ENCODE data around the gene PDE1A.
"Not testable (repeated sequence)": the region's sequence is repeated elsewhere in the genome, so short reads cannot be mapped to it uniquely, and the experiment has no call there.

Gene PDE1A

GRCh38 chr2:182358601-182359000 lies 68.2 kb downstream of the PDE1A start:
- DNase-seq (ENCODE audit: low read depth), result no peak

DNA sequence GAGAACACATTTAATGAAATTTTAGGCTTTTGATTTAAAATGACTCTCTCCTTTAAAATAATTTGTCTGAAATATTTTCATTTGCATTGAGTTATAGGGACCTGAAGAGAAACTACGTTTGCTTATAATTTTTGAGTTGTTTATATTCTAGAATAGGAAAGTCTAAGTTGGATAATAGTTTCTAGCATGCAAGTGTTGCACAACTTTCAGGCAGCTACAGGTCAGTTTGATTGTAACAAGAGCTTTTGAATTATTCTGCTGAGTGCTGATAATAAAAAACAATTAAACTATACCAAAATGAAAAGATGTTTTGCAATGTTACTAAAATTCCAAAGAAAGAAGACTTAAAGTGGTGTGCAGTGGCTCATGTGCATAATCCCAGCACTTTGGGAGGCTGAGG lies 71.0 kb downstream of the PDE1A start:
- no peak for DNase-seq (ENCODE audit: low read depth)

DNA sequence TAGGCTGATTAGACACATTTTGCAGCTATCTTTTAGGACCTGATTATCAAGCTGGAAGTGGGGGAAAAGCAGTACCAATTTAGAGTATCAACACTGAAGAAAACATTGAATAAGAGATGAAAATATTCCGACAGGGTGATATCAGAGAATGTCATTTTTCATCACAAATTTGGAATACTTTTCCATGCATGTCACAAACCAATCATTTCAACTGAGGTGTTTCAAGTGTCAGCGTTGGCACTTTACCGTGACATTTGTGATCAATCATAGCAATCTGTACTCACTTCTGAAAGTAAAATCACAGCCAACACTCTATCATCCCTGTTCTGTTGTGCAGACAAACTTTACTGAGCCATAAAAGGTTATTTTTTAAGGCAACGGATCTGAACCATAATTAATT lies 75.4 kb downstream of the PDE1A start:
- DNase-seq (ENCODE audit: low read depth), result no peak

DNA sequence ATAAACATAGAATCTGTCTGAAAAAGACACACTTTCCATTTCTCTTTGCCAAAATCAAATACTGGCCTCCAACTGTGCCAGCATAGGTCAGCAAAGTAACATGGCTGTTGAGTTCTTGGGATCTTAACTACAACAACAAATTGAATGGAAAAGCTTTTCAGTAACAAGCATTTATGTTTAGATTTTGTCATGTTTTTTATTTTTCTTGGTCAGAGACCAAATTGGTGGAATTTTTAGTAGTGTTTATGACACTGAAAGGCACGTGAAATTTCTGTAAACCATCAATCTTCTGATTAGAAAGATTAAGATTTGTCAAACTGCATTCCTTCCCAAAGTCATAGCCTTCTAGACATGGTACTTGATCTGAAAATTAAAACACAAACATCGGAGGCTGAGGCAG lies 77.6 kb downstream of the PDE1A start:
- DNase-seq (ENCODE audit: low read depth), result no peak

DNA sequence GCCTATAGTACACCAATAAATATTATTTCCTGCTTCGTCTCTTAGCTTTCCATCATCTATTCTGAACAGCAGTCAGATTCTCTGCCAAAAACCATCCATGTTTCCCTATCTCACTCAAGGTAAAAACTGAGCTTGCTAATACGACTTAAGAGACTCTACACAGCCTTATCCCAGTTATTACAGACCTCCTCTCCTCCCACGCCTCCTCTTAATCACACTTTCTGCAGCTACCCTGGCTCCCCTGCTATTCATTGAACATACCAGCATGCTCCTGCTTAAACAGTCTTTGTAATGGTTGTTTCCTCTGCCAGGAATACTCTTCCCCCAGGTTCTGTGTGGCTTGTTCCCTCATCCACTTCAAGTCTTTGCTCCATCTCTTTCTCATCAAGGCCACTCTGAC lies 81.5 kb downstream of the PDE1A start:
- no peak for DNase-seq (ENCODE audit: low read depth)

GRCh38 chr2:182330451-182331305 lies 96.2 kb downstream of the PDE1A start:
- DNase-seq (ENCODE audit: low read depth), result no peak

DNA sequence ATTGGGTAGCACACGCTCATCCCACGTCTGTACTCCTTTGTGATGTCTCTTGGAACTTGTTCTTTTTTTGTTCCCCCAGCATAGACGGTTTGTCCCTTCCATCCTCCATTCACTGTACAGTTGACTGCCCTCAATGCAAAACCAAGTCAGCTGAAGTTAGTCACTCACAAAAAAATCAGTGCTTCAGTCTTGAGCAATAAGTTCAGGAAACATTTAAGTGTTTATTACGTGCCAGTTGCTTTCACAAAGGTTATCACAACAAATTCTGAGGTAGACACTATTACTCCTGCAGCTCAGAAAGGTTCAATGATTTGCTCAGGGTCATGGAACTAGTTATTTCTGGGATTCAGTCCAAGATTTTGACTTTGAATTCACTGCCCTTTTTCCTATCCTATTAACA lies 102.2 kb downstream of the PDE1A start:
- DNase-seq (ENCODE audit: low read depth), result no peak

GRCh38 chr2:182321096-182321495 lies 105.7 kb downstream of the PDE1A start:
- DNase-seq (ENCODE audit: low read depth), result no peak

- DNase-seq (ENCODE audit: low read depth), result no peak
These were observed 107.0 kb downstream of the PDE1A start for GRCh38 chr2:182319556-182320505.

DNA sequence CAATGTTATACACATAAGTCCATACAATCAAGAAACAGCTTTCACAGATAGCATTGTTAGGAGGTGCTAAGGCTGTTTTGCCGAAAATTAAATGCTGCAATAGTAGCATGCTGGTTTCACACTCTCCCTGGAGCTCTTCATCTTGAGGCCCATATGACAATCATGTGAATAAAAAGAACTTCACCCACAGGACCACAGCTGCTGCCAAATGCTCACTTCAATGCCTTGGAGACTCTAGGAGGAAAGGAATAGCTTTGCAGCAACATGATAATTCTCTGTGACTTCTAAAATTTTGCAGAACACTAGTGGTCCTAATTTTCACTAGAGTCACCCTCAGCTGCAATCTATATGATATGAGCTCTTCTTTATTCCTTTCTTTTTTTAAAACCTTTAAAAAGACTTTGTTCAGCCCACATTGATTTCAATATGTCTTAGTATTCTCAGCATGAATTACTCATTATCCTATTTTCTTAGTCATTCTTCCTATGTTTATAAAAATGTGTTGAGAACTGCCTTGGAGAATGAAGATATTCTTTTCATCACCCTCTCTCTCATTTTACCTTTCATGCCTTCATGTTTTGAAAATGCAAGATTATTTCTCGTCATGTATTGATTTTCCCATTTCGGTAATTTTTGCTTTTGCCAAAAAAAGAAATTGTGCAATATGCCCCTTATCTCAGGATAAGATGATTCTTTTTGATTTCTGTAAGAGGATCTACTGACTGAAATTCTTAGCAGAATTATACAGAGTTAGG lies 108.2 kb downstream of the PDE1A start:
- no peak for DNase-seq (ENCODE audit: low read depth)

DNA sequence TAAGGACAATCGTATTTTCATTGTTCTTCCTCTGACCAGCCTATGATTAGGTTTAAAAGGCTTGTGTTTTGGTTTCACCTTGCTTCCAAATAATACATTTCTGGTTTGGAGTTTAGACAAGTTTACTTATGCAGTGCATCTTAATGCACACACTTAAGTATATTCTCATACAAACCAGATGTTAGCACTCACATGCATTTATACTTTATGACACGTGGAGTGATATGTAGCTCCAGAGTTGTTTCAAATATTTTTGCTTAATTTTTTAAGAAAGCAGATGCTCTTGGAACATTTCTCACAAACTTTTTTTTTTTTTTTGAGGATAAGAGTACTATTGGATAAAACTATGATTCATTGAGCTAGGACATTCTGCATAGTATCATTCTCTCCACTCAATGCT lies 109.9 kb downstream of the PDE1A start:
- no peak for DNase-seq (ENCODE audit: low read depth)

DNA sequence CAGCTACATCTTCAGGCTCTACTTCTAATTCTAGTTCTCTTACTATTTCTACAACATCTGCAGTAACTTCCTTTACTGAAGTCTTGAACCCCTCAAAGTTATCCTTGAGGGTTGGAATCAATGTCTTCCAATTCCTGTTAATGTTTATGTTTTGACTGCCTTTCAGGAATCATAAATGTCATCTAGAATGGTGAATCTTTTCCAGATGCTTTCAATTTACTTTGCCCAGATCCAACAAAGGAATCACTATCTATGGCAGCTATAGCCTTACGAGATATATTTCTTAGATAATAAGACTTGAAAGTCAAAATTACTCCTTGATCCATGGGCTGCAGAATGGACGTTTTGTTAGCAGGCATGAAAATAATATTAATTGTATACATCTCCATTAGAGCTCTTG lies 123.9 kb downstream of the PDE1A start:
- DNase-seq (ENCODE audit: low read depth), result no peak

GRCh38 chr2:182302174-182302573 lies 124.7 kb downstream of the PDE1A start:
- DNase-seq (ENCODE audit: low read depth), result no peak

DNA sequence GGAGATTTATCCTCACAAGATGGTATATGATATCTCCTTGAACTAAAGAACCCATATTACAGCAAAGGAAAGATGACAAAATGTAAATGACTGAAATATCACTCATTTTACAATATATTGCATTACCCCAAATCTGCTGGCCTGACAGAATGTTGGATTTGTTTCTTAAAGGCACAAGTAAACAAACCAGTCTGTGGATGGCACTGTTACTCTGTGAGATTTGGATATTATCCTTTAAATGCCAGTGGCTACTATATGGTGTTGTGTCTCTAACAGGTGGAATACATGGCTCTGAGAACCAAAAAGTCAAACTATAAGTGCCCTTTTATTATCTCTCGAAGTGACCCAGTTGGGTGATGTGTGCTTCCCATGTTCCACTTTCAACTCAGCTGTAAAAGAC lies 125.7 kb downstream of the PDE1A start:
- no peak for DNase-seq (ENCODE audit: low read depth)

GRCh38 chr2:182300608-182301007 lies 126.2 kb downstream of the PDE1A start:
- no peak for DNase-seq (ENCODE audit: low read depth)

- DNase-seq (ENCODE audit: low read depth), result no peak
These were observed 127.2 kb downstream of the PDE1A start for GRCh38 chr2:182299632-182300031.

DNA sequence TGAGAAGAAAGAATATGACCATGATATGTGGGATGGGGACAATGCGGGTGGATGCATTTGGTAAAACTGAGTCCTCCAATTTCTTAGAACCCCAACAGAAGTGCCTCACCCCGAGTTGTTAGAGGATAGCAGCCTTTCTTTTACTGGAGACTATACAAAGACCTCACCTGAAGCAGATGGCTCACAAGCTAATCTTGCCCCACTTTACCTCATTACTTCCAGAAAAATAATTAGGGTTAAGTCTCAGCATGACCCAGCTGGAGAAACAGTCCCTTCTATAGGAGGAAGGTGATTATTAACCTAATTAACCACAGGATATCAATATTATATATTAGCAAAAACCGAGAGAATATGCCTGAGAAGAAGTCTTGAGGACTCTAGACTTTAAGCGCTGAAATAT lies 128.4 kb downstream of the PDE1A start:
- DNase-seq (ENCODE audit: low read depth), result no peak

DNA sequence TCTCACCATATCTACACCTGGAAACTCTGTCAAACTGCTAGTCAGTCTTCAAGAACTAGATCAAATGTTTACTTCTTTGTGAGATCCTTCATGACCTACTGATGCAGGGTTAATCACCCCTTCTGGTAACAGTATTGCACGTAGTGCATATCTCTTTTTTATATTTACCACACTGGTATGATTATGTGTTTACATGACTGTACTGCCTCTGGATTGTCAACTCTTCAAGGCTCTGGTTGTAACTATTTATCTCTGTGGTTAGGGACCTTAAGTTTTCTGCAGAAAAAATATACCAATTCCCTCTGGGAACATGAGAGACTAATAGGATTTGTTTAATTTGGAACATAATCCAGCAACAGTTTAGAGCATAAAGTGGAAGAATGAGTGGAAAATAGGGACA lies 135.5 kb downstream of the PDE1A start:
- DNase-seq (ENCODE audit: low read depth), result no peak

DNA sequence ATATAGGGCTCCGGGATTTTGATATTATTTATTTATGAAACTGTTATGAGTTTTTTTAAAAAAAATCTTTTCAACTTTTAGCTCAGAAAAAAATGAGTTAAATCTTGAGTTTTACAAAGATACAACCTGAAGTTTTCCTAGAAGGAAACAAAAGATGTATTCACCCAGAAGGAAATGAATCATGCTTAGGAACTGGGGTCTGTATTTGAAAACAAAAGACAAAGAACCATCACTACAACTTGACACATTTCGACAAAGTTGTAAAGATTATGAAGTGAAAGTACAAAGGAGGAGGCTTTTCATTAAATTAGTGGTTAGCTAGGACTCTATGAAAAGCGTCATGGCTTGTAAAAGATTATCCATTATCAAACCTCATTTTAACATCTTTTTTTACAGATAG lies 143.3 kb downstream of the PDE1A start:
- DNase-seq (ENCODE audit: low read depth), result no peak

- no peak for DNase-seq (ENCODE audit: low read depth)
These were observed 145.6 kb downstream of the PDE1A start for GRCh38 chr2:182281276-182281675.

- DNase-seq (ENCODE audit: low read depth), result no peak
These were observed 146.7 kb downstream of the PDE1A start for GRCh38 chr2:182280118-182280517.

DNA sequence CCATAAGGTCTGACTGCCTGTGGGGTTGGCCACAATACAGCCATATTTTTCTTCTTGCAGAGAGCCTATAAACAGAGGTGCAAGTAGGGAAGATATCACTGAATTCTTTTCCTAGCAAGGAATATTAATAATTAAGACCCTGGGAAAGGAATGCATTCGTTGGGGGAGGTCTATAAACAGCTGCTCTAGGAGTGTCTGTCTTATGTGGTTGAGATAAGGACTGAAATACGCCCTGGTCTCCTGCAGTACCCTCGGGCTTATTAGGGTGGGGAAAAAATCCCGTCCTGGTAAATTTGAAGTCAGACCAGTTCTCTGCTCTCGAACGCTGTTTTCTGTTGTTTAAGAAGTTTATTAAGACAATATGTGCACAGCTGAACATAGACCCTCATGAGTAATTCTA lies 150.2 kb downstream of the PDE1A start:
- DNase-seq (ENCODE audit: low read depth), result not testable (repeated sequence)
